ENCODE measurements around the gene WASHC3. TPM values are rescaled to one million over a fixed set of nuclear protein-coding genes. Genes with fewer than 3 reads are reported as not detected.

The WASHC3 gene
- total RNA-seq, 1 experiment from 2014 or later: 24.9 TPM

GRCh38 chr12:102033991-102034745 is 27.6 kb downstream of the WASHC3 start:
- BruUV-seq (replicated peaks): no TSS peak
- H3K27ac ChIP-seq (ENCODE audit: low read length): no peak overlapping the region
- H4K20me1 ChIP-seq (ENCODE audit: low read length): no peaks in the 10 kb centered on the region
- H3K4me1 ChIP-seq (ENCODE audit: insufficient read depth, low read length): 0 out of 2 replicates have a peak, but pooled peaks cover 4% of the 10 kb centered on the region
- TF ChIP-seq EZH2phosphoT487 (IDR thresholded peaks at IDR 0.05; ENCODE audit: borderline replicate concordance, low read length) (no peak), EZH2 (IDR thresholded peaks at IDR 0.05; ENCODE audit: low read length, unreplicated experiment) (no peak), CTCF (conservative IDR thresholded peaks at IDR 0.05; ENCODE audit: low read depth, low read length) (no peak)
- no peak overlapping the region for H3K4me2 ChIP-seq (ENCODE audit: low read length)
- H3K36me3 ChIP-seq (ENCODE audit: low read depth, low read length): no peaks in the 10 kb centered on the region
- peak; percentile 86 for ATAC-seq
- DNase-seq: peak; percentile 50
- no peak overlapping the region for H3K4me3 ChIP-seq (ENCODE audit: low read length)
- no peak overlapping the region for H2AFZ ChIP-seq (ENCODE audit: low read length)
- H3K79me2 ChIP-seq (ENCODE audit: low read length): no peaks in the 10 kb centered on the region
- H3K9ac ChIP-seq (ENCODE audit: low read length): no peak overlapping the region
- no peaks in the 10 kb centered on the region for H3K9me2 ChIP-seq (replicated peaks; ENCODE audit: low read length)
- H3F3A ChIP-seq (ENCODE audit: low read length, unreplicated experiment): no peaks in the 10 kb centered on the region
- H3K27me3 ChIP-seq (ENCODE audit: low read length): no peaks in the 10 kb centered on the region
- intact Hi-C loops (cut with micrococcal nuclease): loop anchor here (2.0 kb wide), 1 partner anchor 29 kb away; no protein-coding TSS in a partner anchor
- POLR2A ChIA-PET (ENCODE audit: unreplicated experiment): interaction anchor here (0.7 kb wide), 2 partner anchors 9 to 125 kb away, joined by 5 to 7 read pairs; no protein-coding TSS in a partner anchor
- CTCF ChIA-PET: interaction anchor here (0.6 kb wide), 1 partner anchor 60 kb away, joined by 3 read pairs; no protein-coding TSS in a partner anchor
- H3K9me3 ChIP-seq (ENCODE audit: low read length): no peaks in the 10 kb centered on the region

GRCh38 chr12:102031852-102032251 is 29.9 kb downstream of the WASHC3 start:
- intact Hi-C loops (cut with micrococcal nuclease): no loop called here
- Histone ChIP-seq H3K9ac (ENCODE audit: low read length) (no peak overlapping the region), H3K27me3 (ENCODE audit: low read length) (no peaks in the 10 kb centered on the region), H3K9me2 (replicated peaks; ENCODE audit: low read length) (no peaks in the 10 kb centered on the region), H3K36me3 (ENCODE audit: low read depth, low read length) (no peaks in the 10 kb centered on the region), H2AFZ (ENCODE audit: low read length) (no peak overlapping the region), H3F3A (ENCODE audit: low read length, unreplicated experiment) (no peaks in the 10 kb centered on the region), H3K4me2 (ENCODE audit: low read length) (no peak overlapping the region), H4K20me1 (ENCODE audit: low read length) (no peaks in the 10 kb centered on the region), H3K4me3 (ENCODE audit: low read length) (no peak overlapping the region), H3K27ac (ENCODE audit: low read length) (no peak overlapping the region), H3K4me1 (ENCODE audit: insufficient read depth, low read length) (0 out of 2 replicates have a peak, but pooled peaks cover 4% of the 10 kb centered on the region), H3K79me2 (ENCODE audit: low read length) (no peaks in the 10 kb centered on the region), H3K9me3 (ENCODE audit: low read length) (no peaks in the 10 kb centered on the region)
- TF ChIP-seq CTCF (conservative IDR thresholded peaks at IDR 0.05; ENCODE audit: low read depth, low read length): no peak
- no peak for TF ChIP-seq EZH2 (IDR thresholded peaks at IDR 0.05; ENCODE audit: low read length, unreplicated experiment)
- no peak for TF ChIP-seq EZH2phosphoT487 (IDR thresholded peaks at IDR 0.05; ENCODE audit: borderline replicate concordance, low read length)
- no TSS peak for BruUV-seq (replicated peaks)
- ChIA-PET CTCF (no interaction called here), POLR2A (ENCODE audit: unreplicated experiment) (no interaction called here)
- DNase-seq (peak; percentile 17), ATAC-seq (peak; percentile 19; the same call in 1 of the 2 replicates)

GRCh38 chr12:102029141-102029540 is 32.6 kb downstream of the WASHC3 start:
- intact Hi-C loops (cut with micrococcal nuclease): no loop called here
- BruUV-seq (replicated peaks): no TSS peak
- Histone ChIP-seq H2AFZ (ENCODE audit: low read length) (no peak overlapping the region), H3K4me2 (ENCODE audit: low read length) (no peak overlapping the region), H3K79me2 (ENCODE audit: low read length) (no peaks in the 10 kb centered on the region), H3K27me3 (ENCODE audit: low read length) (no peaks in the 10 kb centered on the region), H4K20me1 (ENCODE audit: low read length) (no peaks in the 10 kb centered on the region), H3K9me3 (ENCODE audit: low read length) (no peaks in the 10 kb centered on the region), H3K36me3 (ENCODE audit: low read depth, low read length) (no peaks in the 10 kb centered on the region), H3K4me3 (ENCODE audit: low read length) (no peak overlapping the region), H3K9me2 (replicated peaks; ENCODE audit: low read length) (no peaks in the 10 kb centered on the region), H3K4me1 (ENCODE audit: insufficient read depth, low read length) (0 out of 2 replicates have a peak, but pooled peaks cover 1% of the 10 kb centered on the region), H3K9ac (ENCODE audit: low read length) (no peak overlapping the region), H3K27ac (ENCODE audit: low read length) (no peak overlapping the region), H3F3A (ENCODE audit: low read length, unreplicated experiment) (no peaks in the 10 kb centered on the region)
- ChIA-PET CTCF (no interaction called here), POLR2A (ENCODE audit: unreplicated experiment) (no interaction called here)
- no peak for DNase-seq
- no peak for TF ChIP-seq CTCF (conservative IDR thresholded peaks at IDR 0.05; ENCODE audit: low read depth, low read length)
- TF ChIP-seq EZH2 (IDR thresholded peaks at IDR 0.05; ENCODE audit: low read length, unreplicated experiment): no peak
- no peak for TF ChIP-seq EZH2phosphoT487 (IDR thresholded peaks at IDR 0.05; ENCODE audit: borderline replicate concordance, low read length)
- no peak for ATAC-seq
